H9 (cell line): ENCODE measurements around the gene ZNF423. TPM values are rescaled to one million over a fixed set of nuclear protein-coding genes. Genes with fewer than 3 reads are reported as not detected.

Experiments
- DNase-seq: peaks from one replicate; pipeline ENCODE4 v3.0.0-alpha.2; 2017
- H2AFZ ChIP-seq: one replicate; pipeline ENCODE4 v1.6.1; 2013; ENCODE audit warnings: mild to moderate bottlenecking, low read length, control low read depth, moderate library complexity
- H2AK5ac ChIP-seq: 2 replicates; pipeline ENCODE4 v1.6.1; 2013; ENCODE audit warnings: low read length, control low read depth, mixed read lengths; ENCODE audit not compliant: insufficient read length
- H2BK120ac ChIP-seq: one replicate; pipeline ENCODE4 v1.6.1; 2013; ENCODE audit warnings: low read depth, mild to moderate bottlenecking, low read length, control low read depth, inconsistent platforms; ENCODE audit not compliant: poor library complexity, severe bottlenecking
- H2BK12ac ChIP-seq: 2 replicates; pipeline ENCODE4 v1.6.1; 2013; ENCODE audit warnings: low read length, control low read depth, mixed read lengths, low read depth; ENCODE audit not compliant: insufficient read length
- H2BK15ac ChIP-seq: 2 replicates; pipeline ENCODE4 v1.6.1; 2013; ENCODE audit warnings: low read depth, low read length, control low read depth
- H2BK20ac ChIP-seq: one replicate; pipeline ENCODE4 v1.6.1; 2013; ENCODE audit warnings: low read depth, mild to moderate bottlenecking, low read length, control low read depth, inconsistent platforms; ENCODE audit not compliant: poor library complexity, severe bottlenecking
- H2BK5ac ChIP-seq: 2 replicates; pipeline ENCODE4 v1.6.1; 2013; ENCODE audit warnings: low read length, control low read depth, mixed read lengths; ENCODE audit not compliant: insufficient read length
- H3K14ac ChIP-seq: 2 replicates; pipeline ENCODE4 v1.6.1; 2013; ENCODE audit warnings: low read length, control low read depth; ENCODE audit not compliant: insufficient read depth
- H3K18ac ChIP-seq: 2 replicates; pipeline ENCODE4 v1.6.1; 2013; ENCODE audit warnings: low read depth, mild to moderate bottlenecking, mixed read lengths, low read length, control low read depth; ENCODE audit not compliant: insufficient read length
- H3K23ac ChIP-seq: 2 replicates; pipeline ENCODE4 v1.6.1; 2013; ENCODE audit warnings: low read length, control low read depth, mixed read lengths, low read depth; ENCODE audit not compliant: insufficient read length
- H3K23me2 ChIP-seq: 2 replicates; pipeline ENCODE4 v1.6.1; 2013; ENCODE audit warnings: low read depth, mild to moderate bottlenecking, mixed read lengths, low read length, control low read depth; ENCODE audit not compliant: insufficient read length, poor library complexity, severe bottlenecking
- H3K27ac ChIP-seq: 2 replicates; pipeline ENCODE4 v1.5.1; 2013; ENCODE audit warnings: low read length, control low read depth, mixed read lengths, low read depth; ENCODE audit not compliant: insufficient read length
- H3K27me3 ChIP-seq: 2 replicates; pipeline ENCODE4 v1.6.1; 2013; ENCODE audit warnings: low read length, control low read depth, inconsistent platforms; ENCODE audit not compliant: insufficient read depth
- H3K4ac ChIP-seq: 2 replicates; pipeline ENCODE4 v1.6.1; 2013; ENCODE audit warnings: low read depth, mild to moderate bottlenecking, control low read depth, inconsistent platforms, low read length, moderate library complexity
- H3K4me1 ChIP-seq: 2 replicates; pipeline ENCODE4 v1.6.1; 2013; ENCODE audit warnings: low read length, control low read depth, inconsistent platforms; ENCODE audit not compliant: insufficient read depth
- H3K4me2 ChIP-seq: 2 replicates; pipeline ENCODE4 v1.6.1; 2013; ENCODE audit warnings: low read length, control low read depth, mixed read lengths; ENCODE audit not compliant: insufficient read length, insufficient read depth
- H3K56ac ChIP-seq: 2 replicates; pipeline ENCODE4 v1.6.1; 2013; ENCODE audit warnings: low read depth, mild to moderate bottlenecking, mixed read lengths, low read length, control low read depth; ENCODE audit not compliant: insufficient read length
- H3K79me1 ChIP-seq: 2 replicates; pipeline ENCODE4 v1.6.1; 2013; ENCODE audit warnings: low read depth, mild to moderate bottlenecking, moderate library complexity, low read length, control low read depth, inconsistent platforms; ENCODE audit not compliant: insufficient read depth, poor library complexity, severe bottlenecking
- H3K79me2 ChIP-seq: 2 replicates; pipeline ENCODE4 v1.6.1; 2013; ENCODE audit warnings: low read length, control low read depth, inconsistent platforms; ENCODE audit not compliant: insufficient read depth
- H3K9ac ChIP-seq: 2 replicates; pipeline ENCODE4 v1.6.1; 2013; ENCODE audit warnings: low read length, control low read depth, mixed read lengths; ENCODE audit not compliant: insufficient read length; ENCODE audit errors: extremely low read depth
- H3K9me3 ChIP-seq: one replicate; pipeline ENCODE4 v1.6.1; 2013; ENCODE audit warnings: low read depth, low read length, inconsistent platforms; ENCODE audit not compliant: control insufficient read depth
- H3T11ph ChIP-seq: one replicate; pipeline ENCODE4 v1.6.1; 2013; ENCODE audit warnings: mild to moderate bottlenecking, low read length, control low read depth, inconsistent platforms
- H4K20me1 ChIP-seq: one replicate; pipeline ENCODE4 v1.6.1; 2013; ENCODE audit not compliant: control insufficient read depth, insufficient read length, insufficient read depth
- H4K5ac ChIP-seq: 2 replicates; pipeline ENCODE4 v1.6.1; 2013; ENCODE audit warnings: low read depth, mild to moderate bottlenecking, mixed read lengths, low read length, control low read depth; ENCODE audit not compliant: insufficient read length
- H4K8ac ChIP-seq: replicated peaks from 2 replicates; pipeline ENCODE4 v1.6.1; 2013; ENCODE audit warnings: low read length, control low read depth, mixed read lengths, low read depth; ENCODE audit not compliant: insufficient read length
- H4K91ac ChIP-seq: 2 replicates; pipeline ENCODE4 v1.6.1; 2013; ENCODE audit warnings: low read depth, mild to moderate bottlenecking, moderate library complexity, mixed read lengths, low read length, control low read depth; ENCODE audit not compliant: insufficient read length
- H3K27ac Mint-ChIP-seq, 3 experiments: 2 replicates in 2 of 3; 3 replicates in 1 of 3; pipeline ENCODE4 v1.8.0; 2020 to 2021; ENCODE audit warnings: mixed read lengths in 3 of 3, mild to moderate bottlenecking in 1 of 3, moderate library complexity in 1 of 3
- H3K27me3 Mint-ChIP-seq: 2 replicates; pipeline ENCODE4 v1.8.0; 2021; ENCODE audit warnings: low read depth, mild to moderate bottlenecking, moderate library complexity, mixed read lengths
- H3K36me3 Mint-ChIP-seq, 3 experiments: 2 replicates in 2 of 3; 3 replicates in 1 of 3; pipeline ENCODE4 v1.8.0; 2020 to 2021; ENCODE audit warnings: low read depth in 3 of 3, mixed read lengths in 3 of 3; ENCODE audit not compliant: insufficient read depth in 1 of 3
- H3K4me1 Mint-ChIP-seq, 2 experiments: 2 replicates each; pipeline ENCODE4 v1.8.0; 2020; ENCODE audit warnings: mixed read lengths in 2 of 2
- H3K4me3 Mint-ChIP-seq, 2 experiments: 2 replicates in 1 of 2; 3 replicates in 1 of 2; pipeline ENCODE4 v1.8.0; 2020 to 2021; ENCODE audit warnings: mild to moderate bottlenecking in 2 of 2, mixed read lengths in 2 of 2, moderate library complexity in 1 of 2
- H3K9me3 Mint-ChIP-seq, 2 experiments: 2 replicates in 1 of 2; 3 replicates in 1 of 2; pipeline ENCODE4 v1.8.0; 2020; ENCODE audit warnings: mild to moderate bottlenecking in 2 of 2, mixed read lengths in 2 of 2, moderate library complexity in 1 of 2
- CTCF ChIP-seq: fragments of 200-600 bp; sonication (generic); conservative IDR thresholded peaks from 3 replicates; pipeline ENCODE4 v1.8.0; 2021; ENCODE audit warnings: antibody characterized with exemption, mild to moderate bottlenecking
- WGBS: extraction: QIAGEN DNeasy Blood & Tissue Kit; methylation state at CpG from one replicate; pipeline ENCODE4 v1.1.7; 2013; ENCODE audit warnings: missing lambda C conversion rate, low lambda C conversion rate, mixed read lengths; ENCODE audit not compliant: insufficient read length; ENCODE audit errors: extremely low coverage; 5-methylcytosine and 5-hydroxymethylcytosine counted together
- total RNA-seq: library from RNA; stranded (reverse); gene quantifications from 2 replicates; pipeline ENCODE4 v1.2.1, GENCODE V29; 2021

The ZNF423 gene
- total RNA-seq, 1 experiment from 2014 or later, result 51.5 TPM

GRCh38 chr16:49463529-49463928 is 392.4 kb downstream of the ZNF423 start:
- TF ChIP-seq CTCF, result no peak
- H4K91ac ChIP-seq, result no peak overlapping the region
- no peak overlapping the region for H3T11ph ChIP-seq
- H3K4ac ChIP-seq, result no peak overlapping the region
- H2BK5ac ChIP-seq, result no peak overlapping the region
- no peak overlapping the region for H4K8ac ChIP-seq
- H2BK15ac ChIP-seq, result no peak overlapping the region
- no peak overlapping the region for H3K56ac ChIP-seq
- Mint-ChIP-seq H3K9me3 (no peaks in the 10 kb centered on the region), H3K27ac (no peak overlapping the region), H3K36me3 (no peaks in the 10 kb centered on the region), H3K27me3 (peaks cover 35% of the 10 kb centered on the region), H3K4me3 (peak overlapping the region in 1 of 2 experiments; percentile 9; a peak in 1 of 5 replicates), H3K4me1 (peaks cover 12 to 28% of the 10 kb centered on the region in 2 experiments)
- no peak overlapping the region for H2BK12ac ChIP-seq
- H3K27ac ChIP-seq, result no peak overlapping the region
- WGBS, result no CpG with 5 or more reads among the region's 7 CpGs
- H3K9me3 ChIP-seq, result no peaks in the 10 kb centered on the region
- H3K79me2 ChIP-seq, result no peaks in the 10 kb centered on the region
- H4K5ac ChIP-seq, result no peak overlapping the region
- H3K9ac ChIP-seq, result no peak overlapping the region
- H3K4me1 ChIP-seq, result no peaks in the 10 kb centered on the region; the same call in 1 of the 2 replicates
- no peaks in the 10 kb centered on the region for H4K20me1 ChIP-seq
- no peak overlapping the region for H2AFZ ChIP-seq
- H3K4me2 ChIP-seq, result no peak overlapping the region
- H3K23ac ChIP-seq, result no peak overlapping the region
- H2BK20ac ChIP-seq, result no peak overlapping the region
- H2AK5ac ChIP-seq, result no peak overlapping the region
- no peak overlapping the region for H3K18ac ChIP-seq
- H2BK120ac ChIP-seq, result no peak overlapping the region
- no peaks in the 10 kb centered on the region for H3K79me1 ChIP-seq
- no peaks in the 10 kb centered on the region; the same call in 1 of the 2 replicates for H3K27me3 ChIP-seq
- no peak overlapping the region for H3K14ac ChIP-seq
- DNase-seq, result peak; percentile 26
- peaks cover 5% of the 10 kb centered on the region for H3K23me2 ChIP-seq
